GM18951 (cell line): ENCODE data around the gene BIN1.

Experiments used
- POLR2A ChIP-seq: IDR thresholded peaks from 4 replicates; pipeline ENCODE4 v1.6.1; 2011; ENCODE audit warnings: mild to moderate bottlenecking; ENCODE audit not compliant: insufficient read length, insufficient read depth; ENCODE audit errors: extremely low read depth
- in situ Hi-C: fragments of 300-500 bp; cut with MboI; formaldehyde crosslinking; loops from one replicate; pipeline ENCODE4 v1.12.0; 2022; ENCODE audit warnings: low sequenced_read_pairs, mixed read lengths, inconsistent platforms; ENCODE audit not compliant: unreplicated experiment

Gene BIN1

GRCh38 chr2:127048969-127049897 lies 57.7 kb downstream of the BIN1 start:
- TF ChIP-seq POLR2A: no peak
- in situ Hi-C loops: no loop called here

- TF ChIP-seq POLR2A: no peak
- in situ Hi-C loops: no loop called here
Measured at GRCh38 chr2:127048618-127048935, 58.4 kb downstream of the BIN1 start.

DNA sequence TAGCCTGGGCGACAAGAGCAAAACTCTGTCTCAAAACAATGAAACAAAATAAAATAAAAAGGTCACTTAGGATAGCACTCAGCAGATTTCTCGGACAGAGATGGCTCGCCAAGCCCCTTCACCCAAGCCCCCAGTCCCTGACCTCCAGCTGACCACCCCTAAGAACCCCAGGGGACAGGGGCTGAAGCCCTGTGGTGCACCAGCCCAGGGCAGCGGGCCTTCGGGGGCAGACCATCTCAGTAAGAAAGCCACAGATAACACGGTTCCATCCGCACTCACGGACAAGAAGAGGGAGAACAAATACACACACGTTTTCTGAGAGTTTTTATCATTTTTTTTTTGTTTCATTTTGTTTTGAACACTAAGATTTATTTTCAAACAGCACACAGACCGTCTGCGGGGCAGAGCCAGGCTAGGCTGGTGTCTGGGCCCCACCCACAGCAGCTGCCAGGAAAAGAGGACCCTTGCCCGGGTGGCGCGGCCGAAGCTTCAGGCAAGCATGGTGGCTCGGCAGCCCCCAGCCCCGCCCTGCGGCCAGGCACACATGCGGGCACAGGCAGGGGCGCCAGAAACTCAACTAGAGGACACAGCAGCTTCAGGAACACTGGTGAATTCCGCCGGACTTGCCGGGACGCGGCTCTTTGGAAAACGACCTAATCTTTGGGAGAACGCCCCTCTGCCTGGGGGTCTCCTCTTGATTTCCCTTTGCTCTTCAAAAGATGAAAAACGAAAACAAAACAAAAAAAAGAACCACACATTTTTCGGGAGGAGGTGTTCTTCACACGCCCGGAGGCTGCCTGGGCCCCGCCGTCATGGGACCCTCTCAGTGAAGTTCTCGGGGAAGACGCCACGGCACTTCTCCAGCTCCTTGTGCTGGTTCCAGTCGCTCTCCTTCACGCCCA lies 59.0 kb downstream of the BIN1 start:
- TF ChIP-seq POLR2A: no peak
- in situ Hi-C loops: no loop called here

DNA sequence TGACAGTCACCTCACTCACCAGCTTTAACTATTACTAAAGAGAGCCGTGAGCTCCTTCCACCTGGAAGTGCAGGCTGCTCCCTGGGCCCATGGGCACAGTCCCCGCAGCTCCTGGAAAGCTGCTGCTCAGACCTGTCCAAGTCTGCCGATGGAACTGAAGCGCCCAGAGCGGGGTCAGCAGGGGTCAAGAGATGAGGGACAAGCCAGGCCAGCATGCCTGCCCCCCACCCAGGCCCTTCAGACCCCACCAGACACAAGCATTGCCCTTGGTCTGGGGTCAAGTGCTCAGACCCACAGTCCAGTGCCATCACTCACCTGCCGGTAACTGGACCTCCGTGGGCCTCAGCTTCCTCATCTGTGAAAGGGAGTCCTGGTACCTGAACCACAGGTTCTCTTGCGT lies 59.9 kb downstream of the BIN1 start:
- in situ Hi-C loops: no loop called here
- TF ChIP-seq POLR2A: no peak

GRCh38 chr2:127046579-127046978 lies 60.4 kb downstream of the BIN1 start:
- in situ Hi-C loops: no loop called here
- TF ChIP-seq POLR2A: no peak

DNA sequence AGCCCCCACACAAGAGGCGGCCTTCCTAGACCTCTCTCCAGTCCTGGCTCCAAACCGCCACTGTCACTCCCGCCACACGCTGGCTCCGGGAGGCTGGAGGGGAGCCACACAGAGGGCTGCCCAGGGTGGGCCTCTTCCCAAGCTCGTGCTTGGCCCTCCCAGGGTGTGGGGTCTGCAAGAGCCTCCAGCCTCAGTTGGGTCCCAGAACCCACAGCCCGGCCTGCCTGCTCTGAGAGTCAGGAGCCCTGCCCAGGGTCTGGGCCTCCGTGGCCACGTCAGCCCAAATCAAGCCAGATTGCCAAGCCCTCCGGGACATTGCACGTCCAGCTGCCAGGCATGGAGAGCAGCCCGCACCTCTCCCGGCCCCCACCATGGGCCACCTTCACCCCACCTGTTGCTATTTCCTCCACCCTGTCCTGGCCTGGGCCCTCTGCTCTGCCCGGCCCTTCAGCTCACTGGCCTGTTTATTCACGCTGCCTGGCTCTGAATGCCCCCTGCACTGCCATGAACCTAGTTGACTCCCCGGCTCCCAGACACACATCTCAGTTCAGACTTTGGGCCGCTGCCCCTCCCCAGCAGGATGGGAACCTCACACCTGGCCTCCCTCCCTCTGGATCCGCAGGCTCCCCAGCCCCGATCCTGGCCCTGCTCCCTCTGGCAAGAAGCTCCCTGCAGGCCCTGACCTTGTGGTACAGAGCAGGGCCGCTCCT lies 61.0 kb downstream of the BIN1 start:
- no peak for TF ChIP-seq POLR2A
- in situ Hi-C loops: no loop called here

GRCh38 chr2:127044977-127045661 lies 61.8 kb downstream of the BIN1 start:
- in situ Hi-C loops: no loop called here

DNA sequence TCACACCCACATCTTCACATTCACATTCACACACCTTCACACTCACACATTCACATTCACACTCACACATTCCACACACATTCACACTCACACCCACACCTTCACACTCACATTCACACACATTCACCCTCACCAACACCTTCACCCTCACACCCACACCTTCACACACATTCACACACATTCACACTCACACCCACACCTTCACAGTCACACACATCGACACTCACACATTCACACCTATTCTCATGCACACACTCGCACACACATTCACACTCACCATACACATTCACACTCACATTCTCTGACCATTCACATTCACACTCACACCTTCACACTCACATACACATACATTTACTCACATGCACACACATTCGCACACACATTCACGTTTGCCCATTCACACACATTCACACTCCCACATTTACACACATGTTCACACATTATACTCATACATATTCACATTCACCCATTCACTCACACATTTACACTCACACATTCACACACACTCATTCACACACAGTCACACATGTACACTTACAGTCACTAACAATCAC lies 62.7 kb downstream of the BIN1 start:
- in situ Hi-C loops: no loop called here
- TF ChIP-seq POLR2A: no peak

More at GRCh38 chr2:127044977-127045661, 61.8 kb downstream of the BIN1 start:
- no peak for TF ChIP-seq POLR2A

DNA sequence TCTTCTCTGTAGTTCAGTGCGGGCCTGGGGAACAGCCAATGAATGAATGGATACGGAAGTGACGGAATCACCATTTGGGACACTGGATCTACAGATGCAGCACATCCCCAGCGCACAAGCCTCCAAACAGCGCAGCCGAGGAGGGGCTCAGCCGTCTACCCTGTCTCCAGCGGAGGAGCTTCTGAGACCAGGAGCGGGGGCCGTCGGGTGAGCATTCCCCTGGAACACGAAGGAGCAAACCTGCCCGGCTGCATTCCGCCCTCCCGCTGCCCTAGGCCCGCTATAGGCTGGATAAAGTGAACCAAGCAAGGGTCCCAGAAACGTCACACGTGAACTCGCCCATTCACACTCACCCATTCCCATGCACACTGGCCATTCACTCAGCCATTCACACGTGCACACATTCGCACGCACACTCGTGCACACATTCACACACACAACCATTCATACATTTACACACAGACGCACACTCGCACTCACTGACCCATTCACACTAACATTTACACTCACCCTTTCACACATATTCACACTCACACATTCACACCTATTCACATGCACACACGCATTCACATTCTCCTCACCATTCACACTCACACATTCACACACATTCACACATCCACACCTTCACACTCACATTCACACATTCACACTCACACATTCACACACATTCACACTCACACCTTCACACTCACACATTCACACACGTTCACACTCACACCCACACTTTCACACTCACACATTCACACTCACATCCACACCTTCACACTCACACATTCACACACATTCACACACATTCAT lies 63.4 kb downstream of the BIN1 start:
- in situ Hi-C loops: no loop called here
- TF ChIP-seq POLR2A: no peak

- in situ Hi-C loops: no loop called here
- no peak for TF ChIP-seq POLR2A
Measured at GRCh38 chr2:127041259-127041970, 65.5 kb downstream of the BIN1 start.

DNA sequence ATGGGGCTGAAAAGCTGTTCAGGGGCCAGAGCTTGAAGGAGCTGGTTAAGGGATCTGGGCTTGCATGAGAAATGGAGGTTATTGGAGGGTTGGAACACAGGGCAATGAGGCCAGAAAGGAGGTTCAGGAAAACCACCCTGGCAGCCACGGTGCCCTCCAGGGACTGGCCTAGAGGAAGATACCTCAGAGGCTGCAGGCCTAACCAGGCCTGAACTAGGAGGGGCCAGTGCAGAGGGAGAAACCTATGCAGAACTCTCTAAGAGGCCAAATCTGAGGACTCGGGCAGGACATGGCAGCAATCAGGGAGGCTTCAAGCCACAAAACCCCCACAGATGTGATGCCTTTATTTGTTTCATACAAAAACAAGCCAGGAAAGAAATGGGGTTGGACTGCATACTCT lies 66.8 kb downstream of the BIN1 start:
- in situ Hi-C loops: no loop called here
- TF ChIP-seq POLR2A: no peak
